HG02943 (cell line): Measurements from ENCODE around the gene LY6G5B.

Experiments used
- ATAC-seq: cut with Tn5 transposase; IDR thresholded peaks from one replicate; pipeline ENCODE4 v1.9.1; 2021; ENCODE audit warnings: mild to moderate bottlenecking, low read depth, moderate library complexity; ENCODE audit not compliant: unreplicated experiment

LY6G5B gene

DNA sequence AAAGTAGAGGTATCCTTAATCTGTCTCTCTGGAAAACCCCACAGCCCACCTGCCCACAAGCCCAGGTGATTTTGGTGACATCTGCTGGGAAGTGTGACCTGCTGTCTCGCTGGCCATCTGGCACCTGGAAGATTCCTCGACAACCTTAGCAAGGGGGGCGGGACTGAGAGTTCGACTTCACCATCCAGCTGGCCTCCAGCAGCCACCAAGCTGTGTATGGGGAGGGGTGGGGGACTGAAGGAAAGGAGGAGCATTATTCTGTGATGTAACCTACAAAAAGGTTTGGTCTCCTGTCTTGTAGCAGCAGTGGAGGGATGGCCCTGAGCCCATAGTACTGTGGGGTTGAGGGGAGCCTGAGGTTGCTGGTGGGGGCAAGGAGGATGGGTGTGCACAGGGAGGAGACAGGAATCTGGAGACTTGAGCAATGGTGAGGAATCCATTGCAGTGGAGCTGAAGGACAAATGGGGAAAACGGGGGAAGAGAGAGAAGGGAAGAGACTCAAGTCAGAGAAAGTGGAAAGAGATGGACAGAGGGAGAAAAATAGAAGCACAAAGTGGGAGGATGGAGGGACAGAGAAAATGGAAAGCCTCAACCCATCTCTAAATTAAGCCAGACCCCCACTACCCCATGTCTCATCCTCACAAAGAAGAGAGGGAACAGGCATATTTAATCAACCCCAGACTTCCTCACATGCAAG lies 40.9 kb downstream of the LY6G5B start:
- ATAC-seq = no peak

DNA sequence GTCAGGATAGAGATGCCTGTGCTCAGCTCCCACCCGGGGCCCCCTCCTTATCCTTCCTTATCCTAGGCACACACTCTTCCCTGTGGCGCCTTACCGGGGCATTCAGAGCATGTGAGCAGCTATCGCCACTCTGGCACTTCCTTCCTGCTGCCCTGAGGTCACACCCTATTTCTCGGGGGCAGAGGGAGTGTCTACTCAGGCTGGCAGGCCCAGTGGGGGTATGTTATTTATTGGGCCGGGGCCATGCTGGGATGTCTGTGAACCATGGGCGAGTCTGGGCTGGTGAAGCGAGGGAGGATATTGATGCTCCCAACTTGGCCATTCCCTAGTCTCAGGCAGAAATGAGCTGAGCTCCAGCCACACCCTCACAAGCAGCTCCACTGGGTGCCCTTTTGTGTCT lies 41.5 kb downstream of the LY6G5B start:
- ATAC-seq = no peak

DNA sequence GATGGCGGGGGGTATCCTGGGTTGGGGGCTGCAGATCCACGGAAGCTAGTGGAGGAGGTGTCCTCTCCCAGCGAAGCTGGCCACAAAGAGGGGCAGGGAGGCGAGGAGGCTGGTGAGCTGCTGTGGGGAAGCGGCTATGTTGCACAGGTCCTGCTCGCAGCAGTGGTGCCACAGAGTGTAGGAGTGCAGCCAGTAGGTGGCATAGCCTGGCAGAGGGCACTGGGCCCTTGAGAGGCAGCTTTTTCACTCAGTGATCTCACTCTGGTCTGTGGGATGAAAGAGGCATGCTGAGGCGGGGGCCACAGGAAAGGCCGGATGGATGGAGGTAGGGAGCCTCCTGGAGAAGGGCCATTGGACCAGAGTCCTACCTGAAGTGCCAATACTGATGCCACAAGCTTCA lies 42.5 kb downstream of the LY6G5B start:
- ATAC-seq = no peak

DNA sequence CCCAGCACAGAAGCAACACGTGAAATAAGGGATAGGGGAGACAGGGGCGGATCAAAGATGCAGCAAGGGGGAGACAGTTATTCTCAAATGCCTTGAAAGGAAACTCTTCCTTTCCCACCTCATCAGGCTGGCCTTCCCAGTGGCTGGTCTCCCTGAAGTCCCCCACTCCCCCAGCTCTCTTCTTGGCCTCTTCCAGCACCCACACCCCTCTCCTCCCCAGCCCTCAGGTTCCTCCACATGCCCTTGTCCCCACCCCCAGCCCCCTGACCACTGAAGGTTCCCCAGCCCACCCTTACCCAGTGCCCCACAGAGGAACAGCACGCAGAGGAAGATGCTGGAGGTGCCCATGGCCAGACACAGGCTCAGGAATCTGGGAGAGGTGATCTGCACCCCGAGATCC lies 43.7 kb downstream of the LY6G5B start:
- ATAC-seq = no peak

DNA sequence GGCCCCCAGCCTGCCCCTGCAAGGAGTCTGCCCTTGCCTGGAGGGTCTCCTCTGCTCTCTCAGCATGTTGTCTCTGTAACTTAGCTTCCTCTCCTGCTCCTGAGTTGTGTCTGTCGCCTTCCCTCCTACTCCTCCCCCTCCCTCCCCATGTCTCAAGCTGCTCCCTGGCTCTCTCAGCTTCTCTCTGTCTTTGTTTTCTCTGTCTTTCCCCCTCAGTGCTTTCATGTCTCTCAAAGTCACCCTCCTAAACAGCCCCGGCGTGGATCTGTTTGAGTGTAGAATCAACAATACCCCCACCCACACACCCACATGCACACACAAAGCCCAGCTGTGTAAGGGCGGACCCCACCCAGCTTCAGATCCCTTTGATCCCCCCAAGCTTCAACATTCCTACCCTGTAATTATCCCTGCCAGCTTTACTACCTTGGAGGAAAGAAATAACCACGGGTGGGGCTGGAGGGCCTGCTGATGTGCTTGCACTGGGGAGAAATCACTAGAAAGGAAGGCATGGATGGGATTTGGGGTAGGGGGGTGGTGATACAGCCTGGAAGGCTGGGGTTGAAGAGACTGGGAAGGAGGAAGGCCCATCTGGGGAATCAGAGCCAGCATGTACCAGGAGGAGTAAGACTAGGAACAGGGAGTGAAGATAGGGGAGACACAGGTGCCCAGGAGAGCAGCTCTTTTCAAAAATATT lies 44.4 kb downstream of the LY6G5B start:
- no peak for ATAC-seq

DNA sequence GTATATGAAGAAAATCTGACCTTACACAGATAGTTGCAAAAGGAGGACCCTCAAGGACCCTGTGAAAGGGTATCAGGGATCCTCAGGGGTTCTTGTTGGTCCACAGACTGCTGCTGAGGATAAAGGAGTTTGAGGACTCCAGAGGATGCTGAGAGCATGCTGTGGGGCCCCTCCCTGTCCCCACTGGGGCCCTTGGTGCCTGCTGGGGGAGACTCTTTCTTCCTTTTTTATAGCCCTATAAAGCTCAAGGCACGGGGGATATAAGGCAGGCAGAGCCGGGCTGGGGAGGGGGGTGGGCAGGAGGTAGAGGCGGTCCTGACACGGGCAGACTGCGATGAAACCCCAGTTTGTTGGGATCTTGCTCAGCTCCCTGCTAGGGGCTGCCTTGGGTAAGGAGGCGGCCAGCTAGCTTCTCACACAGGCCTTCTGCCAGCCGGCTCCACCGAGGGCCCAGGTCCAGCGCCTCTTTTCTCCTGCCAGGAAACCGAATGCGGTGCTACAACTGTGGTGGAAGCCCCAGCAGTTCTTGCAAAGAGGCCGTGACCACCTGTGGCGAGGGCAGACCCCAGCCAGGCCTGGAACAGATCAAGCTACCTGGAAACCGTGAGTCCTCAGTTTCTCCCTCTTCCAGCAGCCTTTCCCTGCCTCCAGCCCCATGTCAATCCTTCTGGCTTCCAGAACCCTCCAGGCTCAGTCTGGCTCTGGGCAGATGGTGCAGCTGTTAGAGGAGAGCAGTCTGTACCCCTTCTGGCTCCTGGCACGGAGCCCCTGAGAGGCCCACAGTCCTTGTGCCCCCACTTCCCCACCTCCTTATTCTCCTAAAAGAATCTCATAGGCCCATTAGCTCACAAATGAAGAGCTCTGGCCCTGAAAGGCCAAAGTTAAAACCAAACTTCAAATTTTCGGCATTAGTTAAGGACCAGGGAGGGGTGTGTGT lies 45.5 kb downstream of the LY6G5B start, which contains the start of gene LY6G6D:
LY6G6D (plus strand) TSS at position 327 of the 937 bp plus-strand sequence; CDS start at position 335, 8 bp downstream.
- ATAC-seq = no peak

DNA sequence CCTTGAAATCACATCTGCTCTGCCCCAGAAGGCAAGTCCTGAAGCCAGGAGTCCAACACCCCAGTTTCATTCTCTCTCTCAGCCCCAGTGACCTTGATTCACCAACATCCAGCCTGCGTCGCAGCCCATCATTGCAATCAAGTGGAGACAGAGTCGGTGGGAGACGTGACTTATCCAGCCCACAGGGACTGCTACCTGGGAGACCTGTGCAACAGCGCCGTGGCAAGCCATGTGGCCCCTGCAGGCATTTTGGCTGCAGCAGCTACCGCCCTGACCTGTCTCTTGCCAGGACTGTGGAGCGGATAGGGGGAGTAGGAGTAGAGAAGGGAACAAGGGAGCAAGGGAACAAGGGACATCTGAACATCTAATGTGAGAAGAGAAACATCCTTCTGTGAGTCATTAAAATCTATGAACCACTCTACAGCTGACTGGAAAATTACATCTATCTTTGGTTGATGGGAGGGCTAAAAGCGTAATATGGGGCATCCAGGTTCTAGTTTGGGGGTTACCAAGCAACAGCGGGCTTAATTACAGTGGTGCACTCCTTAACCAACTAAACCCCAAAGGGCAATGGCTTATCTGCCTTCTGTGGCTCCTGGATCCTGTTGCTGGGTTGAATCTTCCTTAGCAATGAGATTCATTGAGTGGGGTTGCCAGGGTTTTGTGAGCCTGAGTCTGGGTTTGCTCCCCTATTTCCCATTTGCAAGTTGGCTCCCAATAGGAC lies 47.9 kb downstream of the LY6G5B start:
- ATAC-seq = no peak

DNA sequence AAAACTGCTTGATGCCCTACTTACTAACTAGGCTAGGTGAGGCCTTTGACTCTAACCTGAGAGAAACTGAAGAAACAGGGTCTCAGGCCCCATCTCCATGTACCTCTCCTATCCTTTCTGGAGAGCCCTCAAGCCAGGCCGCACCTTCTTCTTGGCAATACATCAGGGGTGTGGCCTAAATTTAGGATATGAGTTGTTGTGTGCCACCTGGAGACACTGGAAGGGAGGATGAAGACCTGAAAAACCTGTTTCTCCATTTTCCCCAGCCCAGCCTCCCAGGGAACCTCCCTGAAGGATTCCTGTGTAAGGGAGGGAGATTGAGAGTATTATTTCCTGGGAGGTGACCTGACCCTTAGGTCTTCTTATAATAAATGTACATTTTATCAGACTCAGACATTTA lies 48.5 kb downstream of the LY6G5B start:
- ATAC-seq = no peak

DNA sequence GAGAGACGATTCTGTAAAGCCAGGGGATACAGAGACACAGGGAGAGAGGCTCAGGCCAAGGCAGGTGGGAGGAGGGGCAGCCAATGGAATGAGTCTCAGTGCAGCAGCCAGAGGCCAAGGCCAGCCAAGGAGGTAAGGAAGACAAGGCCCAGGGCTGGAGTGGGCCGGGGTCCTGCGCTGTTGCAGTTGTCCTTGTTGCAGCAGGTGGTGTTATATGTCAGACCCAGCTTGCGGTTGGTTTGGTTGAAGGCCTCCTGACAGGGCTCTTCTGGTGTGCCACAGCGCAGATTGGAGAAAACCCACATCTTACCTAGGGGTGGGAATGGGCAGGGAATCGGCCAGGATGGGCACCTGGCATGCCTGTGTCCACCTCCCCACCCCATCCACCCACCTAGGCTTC lies 49.2 kb downstream of the LY6G5B start:
- no peak for ATAC-seq

DNA sequence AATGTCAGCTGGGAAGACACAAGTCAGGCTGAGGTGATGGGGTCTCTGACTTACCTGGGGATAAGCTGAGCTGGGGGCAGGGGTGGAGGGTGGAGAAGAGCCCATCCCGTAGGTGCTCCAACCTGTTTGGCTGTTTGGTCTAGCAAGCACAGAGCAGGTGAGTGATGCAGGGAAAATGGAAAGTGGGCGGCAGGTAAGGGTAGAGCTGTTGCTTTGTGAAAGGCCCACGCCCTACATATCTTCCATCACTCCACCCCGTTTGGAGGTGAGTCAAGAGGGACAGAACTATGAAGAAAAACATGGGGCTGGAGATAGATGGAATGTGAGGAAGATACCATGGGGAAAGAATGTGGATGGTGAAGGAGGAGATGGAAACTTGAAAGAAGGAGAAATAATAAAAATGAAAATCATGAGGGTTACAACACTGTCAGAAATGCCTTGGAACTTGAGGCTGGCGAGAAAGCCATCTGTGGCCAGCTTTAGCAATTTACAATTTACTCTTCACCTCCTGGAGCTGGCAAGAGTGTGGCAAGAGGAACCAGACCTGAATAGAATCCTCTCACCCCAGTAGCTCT lies 50.5 kb downstream of the LY6G5B start:
- no peak for ATAC-seq

DNA sequence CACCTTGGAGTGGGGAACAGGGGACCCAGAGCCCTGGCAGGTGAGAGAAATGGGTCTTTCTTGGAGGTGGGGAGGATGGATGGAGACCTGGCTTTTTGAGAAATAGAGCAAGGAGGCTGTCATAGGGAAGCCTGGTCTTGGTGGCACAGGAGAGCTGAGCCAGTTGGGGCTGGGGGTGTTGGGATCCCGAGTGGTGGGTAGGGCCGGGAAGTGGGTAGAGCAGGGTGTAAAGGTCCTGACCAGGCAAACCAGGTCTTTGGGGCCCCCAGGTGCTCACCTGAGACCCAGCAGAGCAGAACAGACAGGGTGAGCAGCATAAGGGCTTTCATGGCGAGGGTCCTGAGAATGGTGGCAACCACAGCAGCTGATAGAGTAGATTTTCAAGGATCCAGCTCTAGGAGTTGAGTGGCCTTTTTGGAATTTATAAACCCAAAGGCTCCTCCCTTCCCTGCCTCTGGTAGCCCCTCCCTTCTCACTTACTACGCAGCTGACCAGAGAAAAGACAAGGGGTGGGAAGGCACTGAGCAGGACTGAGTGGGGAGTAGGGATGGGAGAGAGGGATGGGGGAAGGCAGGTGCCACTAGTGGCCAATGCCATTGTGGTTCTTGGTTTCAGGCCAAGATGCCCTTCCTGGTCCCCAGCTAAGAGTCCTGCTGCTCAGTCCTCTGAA lies 51.7 kb downstream of the LY6G5B start, which contains the start of gene LY6G6C:
LY6G6C (minus strand) TSS at position 396 of the 670 bp plus-strand sequence; CDS start at position 329, 67 bp downstream.
- ATAC-seq = no peak

DNA sequence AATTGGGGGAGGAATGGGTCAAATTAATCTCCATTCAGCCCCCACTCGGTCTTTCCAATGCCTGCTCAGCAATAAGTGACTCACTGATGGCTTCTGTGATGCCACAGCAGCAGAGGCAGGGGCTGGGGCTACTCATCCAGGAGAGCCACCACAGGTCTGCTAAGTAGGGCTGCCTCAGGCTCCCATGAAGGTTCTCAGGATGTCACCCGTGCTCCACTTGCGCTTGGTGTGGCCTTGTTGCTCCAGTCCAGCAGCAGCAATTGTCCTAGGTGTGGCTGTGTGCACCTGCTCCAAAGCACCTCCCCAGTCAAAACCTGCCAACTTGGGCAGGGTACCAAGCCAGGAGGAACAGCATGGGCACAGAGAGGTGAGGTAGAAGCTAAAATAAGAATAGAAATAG lies 52.4 kb downstream of the LY6G5B start:
- ATAC-seq = no peak
